K562 (cell line): Measurements from ENCODE around the gene CELSR2. TPM values are rescaled to one million over a fixed set of nuclear protein-coding genes. Genes with fewer than 3 reads are reported as not detected.
A peak's percentile ranks its signal among the peaks of the same experiment; 100 is the strongest.

Experiments used
- GABPB1 ChIP-seq: sonication (generic); formaldehyde crosslinking; IDR thresholded peaks from 2 replicates; pipeline ENCODE4 v1.8.0; 2022; ENCODE audit warnings: mild to moderate bottlenecking, missing genetic modification reagents
- NRF1 ChIP-seq, 2 experiments: fragments of 450-650 bp; IDR thresholded peaks in 1 of 2; conservative IDR thresholded peaks in 1 of 2; 2 replicates each; pipeline ENCODE4 v1.6.1; 2014; ENCODE audit warnings: mild to moderate bottlenecking in 2 of 2
- SIN3A ChIP-seq, 2 experiments: fragments of 150-350 bp in 1 of 2; IDR thresholded peaks; 2 replicates each; pipeline ENCODE4 v1.6.1; 2011 to 2016; ENCODE audit warnings: borderline replicate concordance in 2 of 2, low read depth in 2 of 2, low read length in 2 of 2, mild to moderate bottlenecking in 2 of 2, moderate library complexity in 2 of 2; ENCODE audit not compliant: control insufficient read depth in 1 of 2
- TOE1 ChIP-seq, 2 experiments: fragments of 450-650 bp in 1 of 2; sonication (generic) in 1 of 2; formaldehyde crosslinking in 1 of 2; IDR thresholded peaks; 2 replicates each; pipeline versions ENCODE4 v1.7.1 to v1.8.0; 2016 to 2022; ENCODE audit warnings: borderline replicate concordance in 2 of 2, mild to moderate bottlenecking in 2 of 2, antibody characterized with exemption in 1 of 2, inconsistent platforms in 1 of 2, low read depth in 1 of 2, missing genetic modification reagents in 1 of 2, moderate library complexity in 1 of 2
- polyA plus RNA-seq, 8 experiments: library from polyadenylated mRNA; depleted of rRNA in 4 of 8; stranded (reverse) in 5 of 8; unstranded in 3 of 8; fragments of >200 nt; fragmentation: Nextera tagmentation in 2 of 8; fragmentation: Illumina TruSeq in 1 of 8; extraction: Ambion mirVana in 2 of 8; extraction: Trizol in 1 of 8; gene quantifications; 2 replicates each; pipeline versions ENCODE4 v1.2.1 to v1.2.3, GENCODE V29; 2011 to 2014; ENCODE audit warnings: inconsistent platforms in 1 of 8, missing spikeins in 1 of 8
- total RNA-seq, 7 experiments: library from RNA; depleted of rRNA in 6 of 7; stranded (reverse); fragments of >200 nt in 6 of 7; fragmentation: Illumina TruSeq in 2 of 7; extraction: Trizol in 2 of 7; gene quantifications; 2 replicates each; pipeline versions ENCODE4 v1.2.1 to v1.2.3, GENCODE V29; 2011 to 2021; ENCODE audit warnings: low replicate concordance in 1 of 7
- TF ChIP-seq, protein P1 (sequence below): fragments of 450-650 bp; conservative IDR thresholded peaks from 2 replicates; pipeline ENCODE4 v1.6.1; 2016; ENCODE audit warnings: missing genetic modification characterization, low read depth, mild to moderate bottlenecking, missing compliant biosample characterization, moderate library complexity
- TF ChIP-seq, protein P2 (sequence below), 2 experiments: fragments of 450-650 bp in 1 of 2; sonication (generic) in 1 of 2; formaldehyde crosslinking in 1 of 2; IDR thresholded peaks; 2 replicates each; pipeline versions ENCODE4 v1.7.1 to v1.9.0; 2016 to 2022; ENCODE audit warnings: inconsistent platforms in 1 of 2, mild to moderate bottlenecking in 1 of 2, missing genetic modification reagents in 1 of 2
- TF ChIP-seq, protein P3 (sequence below): sonication (generic); formaldehyde crosslinking; IDR thresholded peaks from 2 replicates; pipeline ENCODE4 v1.8.0; 2022; ENCODE audit warnings: mild to moderate bottlenecking, missing genetic modification reagents, borderline replicate concordance

The CELSR2 gene
- total and polyA plus RNA-seq, 9 of the 15 experiments (the other 6 are each of a cell fraction or from before 2014, with no cell fraction given), result 0.31 to 21.9 (median 4.2) TPM

DNA sequence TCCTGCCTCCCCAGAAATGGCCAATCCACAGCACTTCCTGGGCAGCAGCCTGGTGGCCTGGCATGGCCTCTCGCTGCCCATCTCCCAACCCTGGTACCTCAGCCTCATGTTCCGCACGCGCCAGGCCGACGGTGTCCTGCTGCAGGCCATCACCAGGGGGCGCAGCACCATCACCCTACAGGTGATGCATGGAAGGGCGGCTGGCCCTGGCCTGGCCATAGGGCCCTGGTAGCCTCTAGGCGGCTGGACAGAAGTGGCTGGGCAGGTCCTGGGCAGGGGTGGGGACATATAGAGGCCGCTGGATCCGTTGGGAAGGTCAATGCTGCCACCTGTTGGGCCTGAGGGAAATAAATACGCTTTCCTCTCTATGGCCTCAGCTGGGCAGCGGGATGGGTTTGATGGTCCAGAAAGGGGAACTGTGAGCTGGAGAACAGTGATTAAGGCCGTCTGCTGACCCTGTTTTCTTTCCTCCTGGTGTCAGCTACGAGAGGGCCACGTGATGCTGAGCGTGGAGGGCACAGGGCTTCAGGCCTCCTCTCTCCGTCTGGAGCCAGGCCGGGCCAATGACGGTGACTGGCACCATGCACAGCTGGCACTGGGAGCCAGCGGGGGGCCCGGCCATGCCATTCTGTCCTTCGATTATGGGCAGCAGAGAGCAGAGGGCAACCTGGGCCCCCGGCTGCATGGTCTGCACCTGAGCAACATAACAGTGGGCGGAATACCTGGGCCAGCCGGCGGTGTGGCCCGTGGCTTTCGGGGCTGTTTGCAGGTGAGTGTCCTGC lies 14.4 kb downstream of the CELSR2 start (continued):
- TF ChIP-seq, protein P1, sequence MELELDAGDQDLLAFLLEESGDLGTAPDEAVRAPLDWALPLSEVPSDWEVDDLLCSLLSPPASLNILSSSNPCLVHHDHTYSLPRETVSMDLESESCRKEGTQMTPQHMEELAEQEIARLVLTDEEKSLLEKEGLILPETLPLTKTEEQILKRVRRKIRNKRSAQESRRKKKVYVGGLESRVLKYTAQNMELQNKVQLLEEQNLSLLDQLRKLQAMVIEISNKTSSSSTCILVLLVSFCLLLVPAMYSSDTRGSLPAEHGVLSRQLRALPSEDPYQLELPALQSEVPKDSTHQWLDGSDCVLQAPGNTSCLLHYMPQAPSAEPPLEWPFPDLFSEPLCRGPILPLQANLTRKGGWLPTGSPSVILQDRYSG (tag), result no peak
- TF ChIP-seq SIN3A (IDR thresholded peaks at IDR 0.05; ENCODE audit: borderline replicate concordance in 2 of 2, control insufficient read depth in 1 of 2, low read depth in 2 of 2, low read length in 2 of 2) (peak in 1 of 2 experiments; percentile 42; a peak in 1 of 4 replicates), NRF1 (conservative IDR thresholded peaks at IDR 0.05 in 1 of 2, IDR thresholded peaks at IDR 0.05 in 1 of 2) (peak; percentile 34 to 56; a peak in 3 of 4 replicates), GABPB1 (CRISPR knock-in tag) (peak; percentile 86), TOE1 (IDR thresholded peaks at IDR 0.05; ENCODE audit: borderline replicate concordance) (peak; percentile 37; the same call in 1 of the 2 replicates), TOE1 (CRISPR knock-in tag; IDR thresholded peaks at IDR 0.05; ENCODE audit: borderline replicate concordance, low read depth) (peak; percentile 93)
- TF ChIP-seq, protein P2, sequence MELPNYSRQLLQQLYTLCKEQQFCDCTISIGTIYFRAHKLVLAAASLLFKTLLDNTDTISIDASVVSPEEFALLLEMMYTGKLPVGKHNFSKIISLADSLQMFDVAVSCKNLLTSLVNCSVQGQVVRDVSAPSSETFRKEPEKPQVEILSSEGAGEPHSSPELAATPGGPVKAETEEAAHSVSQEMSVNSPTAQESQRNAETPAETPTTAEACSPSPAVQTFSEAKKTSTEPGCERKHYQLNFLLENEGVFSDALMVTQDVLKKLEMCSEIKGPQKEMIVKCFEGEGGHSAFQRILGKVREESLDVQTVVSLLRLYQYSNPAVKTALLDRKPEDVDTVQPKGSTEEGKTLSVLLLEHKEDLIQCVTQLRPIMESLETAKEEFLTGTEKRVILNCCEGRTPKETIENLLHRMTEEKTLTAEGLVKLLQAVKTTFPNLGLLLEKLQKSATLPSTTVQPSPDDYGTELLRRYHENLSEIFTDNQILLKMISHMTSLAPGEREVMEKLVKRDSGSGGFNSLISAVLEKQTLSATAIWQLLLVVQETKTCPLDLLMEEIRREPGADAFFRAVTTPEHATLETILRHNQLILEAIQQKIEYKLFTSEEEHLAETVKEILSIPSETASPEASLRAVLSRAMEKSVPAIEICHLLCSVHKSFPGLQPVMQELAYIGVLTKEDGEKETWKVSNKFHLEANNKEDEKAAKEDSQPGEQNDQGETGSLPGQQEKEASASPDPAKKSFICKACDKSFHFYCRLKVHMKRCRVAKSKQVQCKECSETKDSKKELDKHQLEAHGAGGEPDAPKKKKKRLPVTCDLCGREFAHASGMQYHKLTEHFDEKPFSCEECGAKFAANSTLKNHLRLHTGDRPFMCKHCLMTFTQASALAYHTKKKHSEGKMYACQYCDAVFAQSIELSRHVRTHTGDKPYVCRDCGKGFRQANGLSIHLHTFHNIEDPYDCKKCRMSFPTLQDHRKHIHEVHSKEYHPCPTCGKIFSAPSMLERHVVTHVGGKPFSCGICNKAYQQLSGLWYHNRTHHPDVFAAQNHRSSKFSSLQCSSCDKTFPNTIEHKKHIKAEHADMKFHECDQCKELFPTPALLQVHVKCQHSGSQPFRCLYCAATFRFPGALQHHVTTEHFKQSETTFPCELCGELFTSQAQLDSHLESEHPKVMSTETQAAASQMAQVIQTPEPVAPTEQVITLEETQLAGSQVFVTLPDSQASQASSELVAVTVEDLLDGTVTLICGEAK (IDR thresholded peaks at IDR 0.05), result no peak
- TF ChIP-seq, protein P2 (CRISPR knock-in tag; IDR thresholded peaks at IDR 0.05), result 0 out of 2 replicates have a peak, but pooled peaks have one; percentile 67
- TF ChIP-seq, protein P3, sequence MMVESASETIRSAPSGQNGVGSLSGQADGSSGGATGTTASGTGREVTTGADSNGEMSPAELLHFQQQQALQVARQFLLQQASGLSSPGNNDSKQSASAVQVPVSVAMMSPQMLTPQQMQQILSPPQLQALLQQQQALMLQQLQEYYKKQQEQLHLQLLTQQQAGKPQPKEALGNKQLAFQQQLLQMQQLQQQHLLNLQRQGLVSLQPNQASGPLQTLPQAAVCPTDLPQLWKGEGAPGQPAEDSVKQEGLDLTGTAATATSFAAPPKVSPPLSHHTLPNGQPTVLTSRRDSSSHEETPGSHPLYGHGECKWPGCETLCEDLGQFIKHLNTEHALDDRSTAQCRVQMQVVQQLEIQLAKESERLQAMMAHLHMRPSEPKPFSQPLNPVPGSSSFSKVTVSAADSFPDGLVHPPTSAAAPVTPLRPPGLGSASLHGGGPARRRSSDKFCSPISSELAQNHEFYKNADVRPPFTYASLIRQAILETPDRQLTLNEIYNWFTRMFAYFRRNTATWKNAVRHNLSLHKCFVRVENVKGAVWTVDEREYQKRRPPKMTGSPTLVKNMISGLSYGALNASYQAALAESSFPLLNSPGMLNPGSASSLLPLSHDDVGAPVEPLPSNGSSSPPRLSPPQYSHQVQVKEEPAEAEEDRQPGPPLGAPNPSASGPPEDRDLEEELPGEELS, result peak; percentile 98; the same call in 1 of the 2 replicates
